Activated CD8-positive, alpha-beta memory T cell treated with anti-CD3 and anti-CD28 coated beads for 48 hours (primary cell): Measurements from ENCODE around the gene CCNQ.

ENCODE experiments used
- DNase-seq, 3 experiments: peaks; one replicate each; pipeline ENCODE4 v3.0.0-alpha.2; 2020; ENCODE audit warnings: low read depth in 2 of 3, low spot score in 2 of 3

Gene CCNQ

DNA sequence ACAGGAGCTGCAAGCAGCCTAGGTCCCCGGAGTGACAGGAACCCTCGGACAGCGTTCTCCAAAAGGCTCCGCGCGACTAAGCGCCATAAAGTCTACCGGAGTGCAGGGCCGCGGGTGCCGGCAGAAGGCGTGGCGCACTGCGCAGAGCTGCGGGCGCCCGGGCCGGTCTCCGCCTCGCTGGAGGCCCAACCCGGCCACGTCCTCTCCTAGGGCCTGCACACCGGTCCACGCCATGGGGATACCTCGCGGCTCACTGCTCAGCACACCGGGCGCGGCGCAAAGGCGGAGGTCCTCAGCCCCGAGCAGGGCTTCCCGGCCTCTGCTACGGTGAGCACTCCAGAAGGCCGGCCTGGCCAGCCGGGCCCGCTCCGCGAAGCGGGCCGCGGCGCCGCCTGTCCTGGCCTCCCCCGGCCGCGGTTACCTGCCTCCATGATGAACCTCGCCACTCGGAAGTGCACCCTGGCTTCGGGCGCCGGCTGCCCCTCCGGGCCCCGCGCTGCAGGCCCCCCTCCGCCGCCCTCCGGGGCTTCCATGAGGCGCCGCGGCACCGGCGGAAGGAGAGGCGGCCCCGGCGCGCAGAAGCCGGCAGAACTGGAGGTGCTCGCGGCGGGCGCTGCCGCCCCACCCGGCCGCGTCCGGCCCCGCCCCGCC lies at the start of gene CCNQ:
Gene CCNQ (minus strand): TSS at position 599 of the 651 bp plus-strand sequence. CDS start 66 bp downstream, at position 533.
- no peak for DNase-seq

- DNase-seq = no peak
Measured at GRCh38 chrX:153647461-153648357, 48.8 kb upstream of the CCNQ start.

DNA sequence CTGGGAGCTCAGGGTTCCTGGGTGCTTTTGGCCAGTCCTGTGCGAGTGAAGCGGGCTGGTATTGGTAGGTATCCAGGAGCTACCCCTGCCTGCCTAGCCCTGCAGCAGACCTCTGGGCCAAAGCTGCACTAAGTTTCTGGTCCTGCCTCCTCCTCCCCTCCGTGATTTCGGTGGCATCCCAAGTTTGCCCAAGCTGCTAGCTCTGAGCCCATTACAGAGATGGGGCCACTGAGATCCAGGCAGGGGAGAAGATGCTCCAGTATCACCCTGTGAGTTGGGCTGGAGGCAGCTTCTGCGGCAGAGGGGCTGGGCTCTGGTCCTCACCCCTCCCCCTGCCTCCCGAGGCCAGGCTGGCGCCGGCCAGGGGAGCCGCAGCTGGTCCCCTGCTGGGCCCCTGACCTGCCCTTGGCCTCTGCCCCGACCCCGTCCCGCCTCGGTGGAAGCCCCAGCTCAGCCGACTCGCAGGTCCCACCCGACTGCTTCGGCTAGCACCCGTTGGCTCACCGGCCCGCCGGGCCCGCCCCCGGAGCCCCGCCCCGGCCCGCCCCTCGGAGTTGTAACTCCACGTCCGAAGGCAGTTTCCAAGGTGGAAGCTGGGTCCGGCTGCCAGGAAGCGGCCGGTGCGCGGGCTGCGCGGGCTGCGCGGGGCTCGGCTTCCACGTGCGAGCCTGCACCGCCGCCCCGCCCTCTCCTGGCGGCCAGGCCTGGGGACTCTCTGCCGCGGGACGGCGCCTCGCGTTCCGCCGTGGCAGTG lies 47.9 kb upstream of the CCNQ start, which contains the start of gene DUSP9:
Gene DUSP9 (plus strand): TSS at position 584 of the 754 bp plus-strand sequence. CDS start 751 bp downstream, outside the sequence.
- no peak for DNase-seq

GRCh38 chrX:153645921-153646488 lies 47.1 kb upstream of the CCNQ start:
- no peak for DNase-seq

DNA sequence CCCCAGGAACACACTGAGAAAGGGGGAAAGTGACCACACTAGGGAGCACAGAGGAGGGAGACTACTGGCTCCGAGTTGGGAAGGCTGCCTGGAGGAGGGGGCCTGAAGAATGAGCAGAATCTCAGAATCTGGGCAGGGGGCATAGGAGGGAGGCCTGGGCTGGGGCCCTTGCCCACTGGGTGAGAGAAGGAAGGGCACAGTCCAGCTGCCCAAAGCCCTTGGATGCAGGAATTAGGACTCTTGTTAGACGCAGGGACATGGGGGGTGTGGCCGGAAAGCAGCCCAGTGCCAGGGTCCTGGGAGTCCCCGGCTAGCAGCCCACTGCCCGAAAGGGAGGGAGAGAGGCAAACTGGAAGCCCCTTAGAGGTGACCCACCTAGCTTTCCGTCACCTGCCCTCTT lies 46.2 kb upstream of the CCNQ start:
- no peak for DNase-seq

GRCh38 chrX:153644356-153645125 lies 45.6 kb upstream of the CCNQ start:
- DNase-seq = no peak

GRCh38 chrX:153643431-153644351 lies 44.8 kb upstream of the CCNQ start:
- DNase-seq = no peak

GRCh38 chrX:153642655-153643430 lies 43.9 kb upstream of the CCNQ start:
- DNase-seq = no peak

DNA sequence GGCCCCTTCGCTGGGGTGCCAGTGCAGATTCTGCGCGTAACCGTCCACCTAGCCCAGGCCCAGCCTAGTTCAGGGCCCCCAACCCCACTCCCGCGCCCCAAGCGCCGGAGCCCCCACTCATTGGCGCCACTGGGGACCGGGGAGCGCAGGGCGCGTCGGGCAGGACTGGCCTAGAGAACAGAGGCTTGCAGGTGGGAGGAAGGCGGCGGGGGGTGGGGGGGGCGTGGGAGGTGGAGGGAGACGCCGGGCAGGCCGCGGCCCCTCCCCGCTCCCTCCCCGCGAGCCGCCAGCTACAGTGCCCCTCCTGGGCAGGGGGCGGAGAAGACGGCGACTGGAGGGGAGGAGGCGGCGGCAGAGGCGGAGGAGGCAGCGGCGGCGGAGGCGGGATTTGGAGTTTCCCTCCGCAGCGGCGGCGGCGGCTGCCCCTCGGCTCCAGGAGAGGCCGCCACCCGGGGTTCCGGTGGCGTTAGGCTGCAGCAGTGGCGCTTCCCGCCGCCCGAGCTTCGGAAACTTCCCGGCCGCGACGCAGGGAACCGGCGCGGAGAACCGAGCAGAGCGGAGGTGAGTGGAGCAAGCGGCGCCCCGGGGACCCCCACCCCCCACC lies 43.2 kb upstream of the CCNQ start:
- DNase-seq = no peak

- no peak for DNase-seq
Measured at GRCh38 chrX:153641627-153642026, 42.7 kb upstream of the CCNQ start.

DNA sequence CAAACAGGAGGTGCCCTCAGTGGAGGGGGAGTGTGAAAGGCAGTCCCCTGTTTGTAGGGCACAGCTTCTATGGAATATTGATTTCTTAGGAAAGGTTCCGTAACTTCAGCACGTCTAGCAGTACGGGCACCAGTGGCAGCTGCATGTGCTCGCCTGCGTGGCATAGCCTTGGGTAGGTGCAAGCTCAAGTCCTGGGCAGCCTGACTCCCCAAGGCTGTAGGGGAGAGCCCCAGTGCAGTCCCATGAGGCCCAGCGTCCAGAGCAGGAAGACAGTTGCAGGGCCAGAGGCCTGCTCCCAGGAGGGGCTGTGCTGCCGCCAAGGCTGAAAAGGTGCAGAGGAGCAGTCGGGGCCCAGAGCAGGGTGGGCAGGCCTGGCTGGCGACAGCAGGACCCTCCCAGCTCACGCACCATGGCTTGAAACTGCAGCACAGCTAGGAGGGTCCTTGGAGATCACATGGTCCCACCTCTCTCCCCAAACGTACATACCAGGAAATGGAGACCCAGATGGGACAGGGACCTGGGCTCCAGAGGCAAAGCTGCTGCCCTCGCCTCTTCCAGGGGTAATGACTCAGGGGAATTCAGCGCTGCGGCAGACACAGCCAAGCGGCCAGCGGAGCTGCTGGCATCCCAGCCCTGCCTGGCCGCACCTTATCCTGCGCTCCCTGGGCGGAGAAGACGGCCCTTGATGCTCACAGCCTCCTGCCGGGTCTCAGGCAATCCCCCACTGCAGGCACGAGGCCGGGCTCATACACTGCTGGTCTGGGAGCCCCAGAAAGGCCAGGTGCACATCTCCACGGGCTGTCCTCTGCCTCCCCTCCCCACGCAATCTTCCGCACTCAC lies 42.0 kb upstream of the CCNQ start:
- DNase-seq = no peak

DNA sequence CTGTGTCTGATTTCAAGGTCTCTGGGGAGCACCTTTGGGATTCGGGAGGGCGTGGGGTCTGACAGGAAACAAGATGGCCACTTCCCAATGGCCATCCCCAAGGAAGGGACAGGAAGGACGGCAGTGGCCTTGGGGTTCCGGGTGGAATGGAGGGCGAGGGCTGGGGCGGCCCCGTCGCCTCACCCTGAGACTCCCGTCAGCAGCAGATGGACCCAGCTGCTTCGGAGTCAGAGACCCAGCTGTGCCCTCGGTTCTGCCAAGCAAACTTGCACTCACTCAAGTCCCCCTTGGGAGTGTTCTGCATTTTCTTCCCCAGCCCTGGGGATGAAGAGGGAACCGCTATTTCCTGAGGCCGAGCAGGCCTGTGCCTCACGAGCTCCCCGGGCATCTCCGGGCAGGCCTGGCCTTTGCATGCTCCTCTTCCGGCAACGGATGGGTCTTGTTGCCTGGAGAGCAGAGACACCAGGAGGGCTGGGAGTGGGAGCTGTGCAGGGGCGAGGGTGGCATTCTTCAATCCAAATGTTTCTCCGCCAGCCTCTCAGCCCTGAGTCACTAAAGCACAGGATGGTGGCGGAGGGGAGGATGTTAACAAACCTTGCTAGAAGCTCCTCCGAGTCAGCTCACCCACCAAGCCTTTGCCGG lies 41.2 kb upstream of the CCNQ start:
- DNase-seq = no peak

DNA sequence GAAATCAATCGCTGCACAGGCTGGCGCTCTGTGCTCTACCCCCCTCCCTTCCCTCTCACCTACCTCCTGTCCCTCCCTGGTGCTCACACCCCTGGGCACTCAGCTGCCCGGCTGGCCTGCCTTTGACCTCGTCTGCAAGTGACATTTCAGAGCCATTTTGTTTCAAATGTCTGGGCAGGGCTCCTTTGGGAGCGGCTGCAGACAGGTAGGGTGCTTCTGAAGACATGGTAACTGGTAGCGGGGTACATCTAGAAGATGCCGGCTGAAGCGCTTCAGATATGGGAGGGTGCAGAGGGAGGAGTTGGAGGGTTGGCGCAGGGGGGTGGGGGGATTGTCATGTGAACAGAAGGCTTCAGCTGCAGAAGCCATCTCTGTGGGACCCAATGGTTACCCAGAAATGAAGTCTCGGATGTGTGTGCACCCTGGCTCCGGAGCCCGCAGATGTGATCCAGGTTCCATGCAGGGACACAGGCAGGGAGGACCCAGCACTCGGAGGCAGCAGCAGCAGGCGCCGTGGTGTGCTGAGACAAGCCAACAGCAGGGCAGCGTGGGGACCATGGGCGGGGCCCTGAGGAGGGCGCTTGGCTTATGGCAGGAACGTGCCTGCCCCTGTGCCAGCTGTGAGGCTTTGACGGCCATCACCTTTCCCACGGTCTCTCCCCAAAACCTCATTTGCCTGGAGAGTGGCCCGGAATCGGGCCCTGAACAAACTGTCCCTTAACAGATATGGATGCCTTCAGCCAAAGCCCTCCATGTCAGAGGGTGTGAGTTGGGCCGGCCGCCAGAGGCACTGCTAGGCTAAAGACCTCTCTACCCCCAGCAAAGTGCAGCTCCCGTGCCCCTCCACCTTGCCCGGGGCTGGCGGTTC lies 40.5 kb upstream of the CCNQ start:
- DNase-seq = no peak

DNA sequence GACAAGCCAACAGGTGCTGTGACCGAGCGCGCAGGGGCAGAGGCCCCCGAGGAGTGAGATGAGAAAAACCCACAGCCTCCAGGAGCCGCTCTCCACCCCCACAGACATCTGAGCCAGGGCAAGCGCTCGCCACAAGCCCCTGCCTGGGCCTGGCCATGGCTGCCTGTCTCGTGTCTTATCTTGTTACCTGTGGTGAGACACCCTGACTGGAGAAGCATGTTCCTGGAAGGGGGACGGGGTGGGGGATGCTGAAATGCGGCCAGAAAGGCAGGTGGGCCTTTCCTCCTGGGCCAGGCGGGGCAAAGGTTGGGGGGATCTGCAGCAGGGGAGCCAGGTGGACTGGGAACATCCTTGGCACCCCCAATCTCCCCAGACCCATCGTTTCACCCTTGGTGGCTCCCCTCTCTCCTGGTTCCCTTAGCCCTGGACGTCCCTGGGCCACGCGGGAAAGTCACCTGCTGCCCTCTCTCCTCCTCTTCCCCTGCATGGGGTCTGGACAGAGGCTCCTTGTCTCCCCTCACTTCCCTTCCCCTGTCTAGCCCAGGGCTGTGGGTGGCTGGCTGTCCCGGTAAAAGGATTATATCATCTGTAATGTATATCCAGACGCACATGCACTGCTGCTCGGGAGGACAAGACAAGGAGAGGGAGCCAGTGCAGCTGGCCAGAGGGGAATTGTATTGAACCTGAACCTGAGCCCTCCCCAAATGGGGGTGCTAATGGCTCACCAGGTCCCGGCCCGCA lies 39.7 kb upstream of the CCNQ start:
- DNase-seq = no peak

DNA sequence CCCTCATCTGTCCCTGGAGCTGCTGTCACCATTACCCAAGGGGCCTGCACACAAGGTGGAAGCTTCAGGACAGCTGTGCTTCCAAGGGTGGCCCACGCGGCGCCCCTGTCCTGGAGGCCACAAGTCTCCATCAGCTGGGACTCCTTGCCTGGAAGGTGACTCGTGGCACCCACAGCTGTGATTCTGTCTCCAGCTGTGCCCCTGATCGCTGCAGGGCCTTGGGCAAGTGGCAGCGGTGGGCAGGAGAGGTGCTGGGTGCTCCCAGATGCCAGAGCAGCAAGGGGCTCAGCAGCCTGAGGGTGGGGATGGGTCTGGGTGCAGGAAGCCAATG lies 39.1 kb upstream of the CCNQ start:
- no peak for DNase-seq
